B cell (primary cell): ENCODE data around the gene LRRC43. TPM values are rescaled to one million over a fixed set of nuclear protein-coding genes. Genes with fewer than 3 reads are reported as not detected.

Source experiments
- ATAC-seq: fragments of 200-7000 bp; cut with Tn5 transposase; one replicate; pipeline ENCODE4 v1.10.0; 2021; ENCODE audit warnings: low read depth, mild to moderate bottlenecking, moderate number of reproducible peaks, moderate library complexity
- CTCF ChIA-PET: fragments of 350-600 bp; sonication (Branson Sonifier 250); formaldehyde crosslinking; loops from one replicate; lab custom pipeline; 2021; ENCODE audit warnings: antibody characterized with exemption, inconsistent platforms; lab: Charles Lee
- POLR2A ChIA-PET: fragments of 350-600 bp; sonication (Branson Sonifier 250); formaldehyde crosslinking; loops from one replicate; lab custom pipeline; 2021; ENCODE audit warnings: antibody characterized with exemption; lab: Charles Lee
- DNase-seq: peaks from one replicate; pipeline ENCODE4 v3.0.0; 2013
- H2AFZ ChIP-seq: 2 replicates; pipeline ENCODE4 v1.6.1; 2012; ENCODE audit warnings: mild to moderate bottlenecking, low read depth, low read length; ENCODE audit not compliant: insufficient read depth, poor library complexity, severe bottlenecking
- H3K27ac ChIP-seq, 2 donors: 1 replicate in 1 of 2; 2 replicates in 1 of 2; pipeline ENCODE4 v1.5.1; 2012 to 2013; ENCODE audit warnings: low read length in 2 of 2, mild to moderate bottlenecking in 2 of 2, moderate library complexity in 1 of 2
- H3K27me3 ChIP-seq, 4 experiments: fragments of 200-600 bp in 1 of 4; sonication (generic) in 1 of 4; replicated peaks in 1 of 4; 1 replicate in 2 of 4; 2 replicates in 2 of 4; pipeline versions ENCODE4 v1.6.1 to v1.7.0; 2013 to 2016; ENCODE audit warnings: low read length in 3 of 4, mild to moderate bottlenecking in 2 of 4, mixed read lengths in 1 of 4, moderate library complexity in 1 of 4; ENCODE audit not compliant: insufficient read depth in 4 of 4, control insufficient read depth in 3 of 4; ENCODE audit errors: control extremely low read depth in 1 of 4
- H3K36me3 ChIP-seq, 2 experiments: replicated peaks in 1 of 2; 1 replicate in 1 of 2; 2 replicates in 1 of 2; pipeline versions ENCODE4 v1.6.1 to v1.7.1; 2013; ENCODE audit warnings: low read length in 1 of 2; ENCODE audit not compliant: insufficient read depth in 2 of 2, control insufficient read depth in 1 of 2; ENCODE audit errors: control extremely low read depth in 1 of 2, extremely low read depth in 1 of 2
- H3K4me1 ChIP-seq, 2 donors: fragments of 200-600 bp in 1 of 2; sonication (generic) in 1 of 2; 1 replicate in 1 of 2; 2 replicates in 1 of 2; pipeline versions ENCODE4 v1.5.1 to v1.6.1; 2013 to 2017; ENCODE audit warnings: low read length in 2 of 2; ENCODE audit not compliant: control insufficient read depth in 2 of 2, insufficient read depth in 2 of 2
- H3K4me2 ChIP-seq: replicated peaks from 2 replicates; pipeline ENCODE3; 2012; ENCODE audit warnings: mild to moderate bottlenecking, low read depth, low read length; ENCODE audit not compliant: poor library complexity, severe bottlenecking
- H3K4me3 ChIP-seq, 5 experiments: fragments of 200-600 bp in 1 of 5; sonication (generic) in 1 of 5; 1 replicate in 3 of 5; 2 replicates in 2 of 5; pipeline versions ENCODE4 v1.5.1 to v1.7.0; 2011 to 2016; ENCODE audit warnings: low read length in 4 of 5, mild to moderate bottlenecking in 4 of 5, low read depth in 2 of 5, control low read depth in 1 of 5, moderate library complexity in 1 of 5; ENCODE audit not compliant: insufficient read depth in 1 of 5; ENCODE audit errors: control extremely low read depth in 1 of 5, extremely low read depth in 1 of 5
- H3K79me2 ChIP-seq: fragments of 200-600 bp; sonication (generic); one replicate; pipeline ENCODE4 v1.6.0; 2016; ENCODE audit warnings: low read length; ENCODE audit not compliant: control insufficient read depth, insufficient read depth
- H3K9ac ChIP-seq: fragments of 200-600 bp; sonication (generic); 2 replicates; pipeline ENCODE4 v1.6.1; 2017; ENCODE audit warnings: mild to moderate bottlenecking, low read length, moderate library complexity
- H3K9me3 ChIP-seq, 3 donors: one replicate each; pipeline versions ENCODE4 v1.6.1 to v1.7.1; 2013; ENCODE audit warnings: low read length in 2 of 3; ENCODE audit not compliant: control insufficient read depth in 2 of 3, insufficient read depth in 1 of 3; ENCODE audit errors: control extremely low read depth in 1 of 3
- H4K20me1 ChIP-seq: 2 replicates; pipeline ENCODE4 v1.6.0; 2012; ENCODE audit warnings: mild to moderate bottlenecking, low read length; ENCODE audit not compliant: insufficient read depth, control insufficient read depth, poor library complexity, severe bottlenecking
- H3K27ac Mint-ChIP-seq: one replicate; pipeline ENCODE4 v1.8.0; 2021; ENCODE audit warnings: mixed read lengths
- H3K27me3 Mint-ChIP-seq: one replicate; pipeline ENCODE4 v1.8.0; 2021; ENCODE audit warnings: mixed read lengths
- H3K4me1 Mint-ChIP-seq: one replicate; pipeline ENCODE4 v1.8.0; 2021; ENCODE audit warnings: mixed read lengths
- H3K4me3 Mint-ChIP-seq: one replicate; pipeline ENCODE4 v1.8.0; 2021; ENCODE audit warnings: mixed read lengths
- H3K9me3 Mint-ChIP-seq: one replicate; pipeline ENCODE4 v1.8.0; 2022; ENCODE audit warnings: mixed read lengths; ENCODE audit not compliant: insufficient read depth
- EZH2 ChIP-seq: IDR thresholded peaks from 2 replicates; pipeline ENCODE4 v1.6.1; 2012; ENCODE audit warnings: borderline replicate concordance, low read depth, mild to moderate bottlenecking, moderate library complexity, low read length; ENCODE audit not compliant: insufficient read depth, poor library complexity, severe bottlenecking
- WGBS: methylation state at CpG from one replicate; pipeline ENCODE4 v1.1.5; 2013; ENCODE audit warnings: missing lambda C conversion rate; ENCODE audit not compliant: insufficient coverage; 5-methylcytosine and 5-hydroxymethylcytosine counted together
- intact Hi-C: fragments of 100-400 bp; cut with micrococcal nuclease; formaldehyde crosslinking; loops from one replicate; pipeline ENCODE4 v1.10.0; 2022
- polyA plus RNA-seq: library from polyadenylated mRNA; depleted of rRNA; stranded (reverse); fragments of >200 nt; gene quantifications from 2 replicates; pipeline ENCODE4 v1.2.3, GENCODE V29; 2012
- total RNA-seq, 2 donors: library from RNA; stranded (reverse); fragments of 120-200 nt in 1 of 2; gene quantifications; 1 replicate in 1 of 2; 2 replicates in 1 of 2; pipeline versions ENCODE4 v1.2.3 to v1.2.4, GENCODE V29; 2013 to 2022
- TF ChIP-seq, protein P1 (sequence below): fragments of 200-600 bp; IDR thresholded peaks from one replicate; pipeline ENCODE4 v1.8.0; 2022; ENCODE audit warnings: antibody characterized with exemption, mild to moderate bottlenecking

LRRC43 gene
- total and polyA plus RNA-seq, 2 donors (not counting 1 experiment from before 2014, with no cell fraction given), result not detected

DNA sequence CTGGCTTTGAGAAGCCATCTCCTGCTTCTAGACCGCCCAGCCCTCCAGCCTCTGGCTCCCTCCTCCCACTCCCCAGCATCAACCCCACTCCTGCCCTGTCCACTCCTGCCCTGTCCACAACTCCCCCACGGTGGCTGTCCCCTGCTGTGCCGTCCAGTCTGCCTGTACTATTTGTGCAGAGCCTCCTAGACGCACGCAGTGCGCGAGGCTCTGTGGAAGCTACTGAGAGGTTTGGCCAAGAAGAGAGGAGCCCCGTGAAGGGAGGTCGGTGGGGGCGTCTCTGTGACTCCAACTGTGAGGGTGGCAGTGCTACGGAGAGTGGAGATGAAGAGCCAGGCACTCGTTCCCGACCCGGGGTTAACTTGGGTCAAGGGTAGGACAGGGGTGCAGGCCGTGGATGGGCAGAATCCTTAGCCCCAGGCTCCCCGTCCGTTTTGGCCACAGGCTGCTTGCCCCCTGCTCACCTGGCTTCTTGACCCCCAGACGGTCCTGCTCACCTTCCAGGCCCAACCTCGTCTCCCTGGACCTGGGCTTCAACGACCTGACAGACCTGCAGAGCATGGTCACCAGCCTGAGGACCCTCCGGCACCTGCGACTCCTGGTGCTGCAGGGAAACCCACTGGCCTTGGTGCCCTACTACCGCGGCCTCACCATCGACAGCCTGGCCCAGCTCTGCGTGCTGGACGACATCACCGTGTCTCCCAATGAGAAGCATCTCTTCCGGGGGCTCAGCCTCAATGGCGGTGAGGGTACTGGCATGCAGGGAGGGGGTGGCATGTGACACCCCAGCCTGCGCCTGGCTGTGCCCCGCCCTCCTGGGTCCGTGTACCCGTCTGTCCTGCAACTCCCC lies 6.9 kb downstream of the LRRC43 start:
- ATAC-seq, result no peak
- intact Hi-C loops, result loop anchor here (2.0 kb wide), 1 partner anchor 67 kb away; no protein-coding TSS in a partner anchor
- POLR2A ChIA-PET, result no interaction called here

More for the DNA sequence above, 6.9 kb downstream of the LRRC43 start:
- no peak overlapping the region for H3K27ac ChIP-seq
- Mint-ChIP-seq H3K27ac (no peak overlapping the region), H3K4me3 (no peak overlapping the region), H3K4me1 (peaks cover 6% of the 10 kb centered on the region), H3K27me3 (peaks cover 13% of the 10 kb centered on the region), H3K9me3 (no peaks in the 10 kb centered on the region)
- H4K20me1 ChIP-seq, result no peaks in the 10 kb centered on the region
- peaks cover 0 to 4% (median 0%) of the 10 kb centered on the region in 4 experiments for H3K27me3 ChIP-seq
- CTCF ChIA-PET, result interaction anchor here (0.5 to 1.9 kb wide), 9 partner anchors 9 to 718 kb away, joined by 3 to 22 read pairs (median 4); no protein-coding TSS in a partner anchor
- WGBS, result 95% methylated on average over 30 of the region's 34 CpGs
- no peak overlapping the region for H2AFZ ChIP-seq
- H3K4me2 ChIP-seq, result no peak overlapping the region
- no peak for DNase-seq
- H3K9me3 ChIP-seq, result peaks cover 0 to 4% (median 0%) of the 10 kb centered on the region in 3 donors
- no peaks in the 10 kb centered on the region for H3K79me2 ChIP-seq
- no peaks in the 10 kb centered on the region for H3K4me1 ChIP-seq
- TF ChIP-seq, protein P1, sequence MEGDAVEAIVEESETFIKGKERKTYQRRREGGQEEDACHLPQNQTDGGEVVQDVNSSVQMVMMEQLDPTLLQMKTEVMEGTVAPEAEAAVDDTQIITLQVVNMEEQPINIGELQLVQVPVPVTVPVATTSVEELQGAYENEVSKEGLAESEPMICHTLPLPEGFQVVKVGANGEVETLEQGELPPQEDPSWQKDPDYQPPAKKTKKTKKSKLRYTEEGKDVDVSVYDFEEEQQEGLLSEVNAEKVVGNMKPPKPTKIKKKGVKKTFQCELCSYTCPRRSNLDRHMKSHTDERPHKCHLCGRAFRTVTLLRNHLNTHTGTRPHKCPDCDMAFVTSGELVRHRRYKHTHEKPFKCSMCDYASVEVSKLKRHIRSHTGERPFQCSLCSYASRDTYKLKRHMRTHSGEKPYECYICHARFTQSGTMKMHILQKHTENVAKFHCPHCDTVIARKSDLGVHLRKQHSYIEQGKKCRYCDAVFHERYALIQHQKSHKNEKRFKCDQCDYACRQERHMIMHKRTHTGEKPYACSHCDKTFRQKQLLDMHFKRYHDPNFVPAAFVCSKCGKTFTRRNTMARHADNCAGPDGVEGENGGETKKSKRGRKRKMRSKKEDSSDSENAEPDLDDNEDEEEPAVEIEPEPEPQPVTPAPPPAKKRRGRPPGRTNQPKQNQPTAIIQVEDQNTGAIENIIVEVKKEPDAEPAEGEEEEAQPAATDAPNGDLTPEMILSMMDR, result no peak
- TF ChIP-seq EZH2, result no peak
- H3K36me3 ChIP-seq, result no peaks in the 10 kb centered on the region
- no peak overlapping the region for H3K4me3 ChIP-seq
- H3K9ac ChIP-seq, result no peak overlapping the region
